HCT116 (cell line): ENCODE measurements around the gene PDLIM4. TPM values are rescaled to one million over a fixed set of nuclear protein-coding genes. Genes with fewer than 3 reads are reported as not detected.

Source experiments
- ATAC-seq: fragments of 200-7000 bp; cut with Tn5 transposase; 2 replicates; pipeline ENCODE4 v1.9.1; 2020; ENCODE audit warnings: mild to moderate bottlenecking, moderate library complexity
- BruUV-seq: library from RNA; stranded (reverse); fragments of 400-500 nt; replicated peaks from 2 replicates; lab custom pipeline; 2021; lab: Mats Ljungman, UMichigan
- CTCF ChIA-PET: fragments of 300-600 bp; sonication (Branson Sonifier 250); formaldehyde crosslinking; loops from one replicate; lab custom pipeline; 2021; ENCODE audit warnings: antibody characterized with exemption; lab: Charles Lee
- POLR2A ChIA-PET: fragments of 300-600, 350-600 bp; sonication (Branson Sonifier 250); formaldehyde crosslinking; loops from one replicate; lab custom pipeline; 2021; ENCODE audit warnings: antibody characterized with exemption; lab: Charles Lee
- RAD21 ChIA-PET, 2 experiments: fragments of 300-600 bp; sonication (Branson Sonifier 250); formaldehyde crosslinking; loops; one replicate each; lab custom pipeline; 2023; ENCODE audit warnings: low total read pairs in 2 of 2; ENCODE audit not compliant: uncharacterized antibody in 2 of 2, unreplicated experiment in 2 of 2, low non-redundant PET in 1 of 2; lab: Charles Lee
- DNase-seq: peaks from one replicate; pipeline ENCODE4 v3.0.0-alpha.2; 2010; ENCODE audit warnings: low read depth, low spot score
- H2AFZ ChIP-seq: fragments of 200-600 bp; shearing (Covaris generic), sonication (generic); 2 replicates; pipeline ENCODE4 v1.6.1; 2017; ENCODE audit warnings: low read depth, mixed run types, mixed read lengths, antibody characterized with exemption, low read length; ENCODE audit not compliant: poor library complexity, severe bottlenecking
- H3K27ac ChIP-seq: 2 replicates; pipeline ENCODE4 v1.5.1; 2012; ENCODE audit warnings: low read depth, low read length
- H3K27me3 ChIP-seq: fragments of 200-600 bp; sonication (generic); 2 replicates; pipeline ENCODE4 v1.6.1; 2016; ENCODE audit warnings: mixed run types, low read length, mixed read lengths; ENCODE audit not compliant: insufficient read depth
- H3K36me3 ChIP-seq, 2 experiments: fragments of 200-500 bp in 1 of 2; fragments of 200-600 bp in 1 of 2; sonication (Bioruptor generic) in 1 of 2; sonication (generic) in 1 of 2; 2 replicates each; pipeline versions ENCODE4 v1.5.1 to v1.6.1; 2014 to 2016; ENCODE audit warnings: low read length in 2 of 2, inconsistent platforms in 1 of 2, mixed read lengths in 1 of 2, mixed run types in 1 of 2; ENCODE audit not compliant: insufficient read depth in 2 of 2, control insufficient read depth in 1 of 2
- H3K4me1 ChIP-seq, 2 experiments: fragments of 200-600 bp in 1 of 2; sonication (generic) in 1 of 2; 2 replicates each; pipeline versions ENCODE4 v1.5.1 to v1.6.1; 2012 to 2017; ENCODE audit warnings: low read length in 2 of 2, inconsistent platforms in 1 of 2, mild to moderate bottlenecking in 1 of 2, mixed read lengths in 1 of 2, mixed run types in 1 of 2, moderate library complexity in 1 of 2; ENCODE audit not compliant: insufficient read depth in 2 of 2, control insufficient read depth in 1 of 2
- H3K4me2 ChIP-seq: fragments of 200-600 bp; sonication (generic); 2 replicates; pipeline ENCODE4 v1.6.1; 2017; ENCODE audit warnings: mixed run types, low read length, mixed read lengths
- H3K4me3 ChIP-seq, 2 experiments: fragments of 200-600 bp in 1 of 2; sonication (generic) in 1 of 2; replicated peaks in 1 of 2; 2 replicates each; pipeline ENCODE4 v1.5.1; 2011 to 2016; ENCODE audit warnings: low read length in 2 of 2, control low read depth in 1 of 2, low read depth in 1 of 2, mild to moderate bottlenecking in 1 of 2, mixed read lengths in 1 of 2, mixed run types in 1 of 2
- H3K79me2 ChIP-seq: fragments of 200-600 bp; sonication (generic); 2 replicates; pipeline ENCODE4 v1.6.1; 2017; ENCODE audit warnings: mild to moderate bottlenecking, mixed run types, low read length, moderate library complexity, mixed read lengths; ENCODE audit not compliant: insufficient read depth
- H3K9ac ChIP-seq: fragments of 200-600 bp; sonication (generic); 2 replicates; pipeline ENCODE4 v1.6.1; 2016; ENCODE audit warnings: low read length, mixed read lengths
- H3K9me2 ChIP-seq: fragments of 200-600 bp; sonication (generic), shearing (Covaris generic); 2 replicates; pipeline ENCODE4 v1.6.1; 2017; ENCODE audit warnings: mixed run types, mild to moderate bottlenecking, moderate library complexity; ENCODE audit not compliant: insufficient read depth
- H3K9me3 ChIP-seq, 2 experiments: fragments of 200-500 bp in 1 of 2; fragments of 200-600 bp in 1 of 2; sonication (Bioruptor generic) in 1 of 2; sonication (generic) in 1 of 2; 2 replicates each; pipeline ENCODE4 v1.6.1; 2014 to 2017; ENCODE audit warnings: low read length in 2 of 2, mixed read lengths in 2 of 2, inconsistent platforms in 1 of 2, low read depth in 1 of 2, mild to moderate bottlenecking in 1 of 2, mixed run types in 1 of 2, moderate library complexity in 1 of 2; ENCODE audit not compliant: control insufficient read depth in 1 of 2, insufficient read depth in 1 of 2
- H4K20me1 ChIP-seq: fragments of 200-600 bp; sonication (generic), shearing (Covaris generic); 2 replicates; pipeline ENCODE4 v1.6.1; 2017; ENCODE audit warnings: mixed run types, mild to moderate bottlenecking, moderate library complexity; ENCODE audit not compliant: insufficient read depth
- CBX3 ChIP-seq: IDR thresholded peaks from 2 replicates; pipeline ENCODE4 v1.6.1; 2012; ENCODE audit warnings: low read depth
- CEBPB ChIP-seq: IDR thresholded peaks from 2 replicates; pipeline ENCODE4 v1.6.1; 2012; ENCODE audit warnings: low read depth
- EGR1 ChIP-seq: IDR thresholded peaks from 2 replicates; pipeline ENCODE4 v1.6.1; 2012; ENCODE audit warnings: low read depth
- ELF1 ChIP-seq: IDR thresholded peaks from 2 replicates; pipeline ENCODE4 v1.6.1; 2012; ENCODE audit warnings: low read depth, borderline replicate concordance
- EZH2phosphoT487 ChIP-seq: fragments of 200-600 bp; IDR thresholded peaks from 2 replicates; pipeline ENCODE4 v1.6.1; 2018; ENCODE audit warnings: antibody characterized with exemption, borderline replicate concordance
- FOSL1 ChIP-seq: IDR thresholded peaks from 2 replicates; pipeline ENCODE4 v1.6.1; 2012; ENCODE audit warnings: low read depth
- JUND ChIP-seq: IDR thresholded peaks from 2 replicates; pipeline ENCODE4 v1.6.1; 2012
- POLR2A ChIP-seq: IDR thresholded peaks from 2 replicates; pipeline ENCODE4 v1.7.0; 2011; ENCODE audit warnings: borderline replicate concordance; ENCODE audit not compliant: insufficient read depth, insufficient read length; ENCODE audit errors: extremely low read depth
- POLR2AphosphoS5 ChIP-seq: IDR thresholded peaks from 2 replicates; pipeline ENCODE4 v1.6.1; 2011; ENCODE audit warnings: mild to moderate bottlenecking, low read depth, low read length, moderate library complexity
- SP1 ChIP-seq: IDR thresholded peaks from 2 replicates; pipeline ENCODE4 v1.6.1; 2012; ENCODE audit warnings: low read depth
- SRF ChIP-seq: IDR thresholded peaks from 2 replicates; pipeline ENCODE4 v1.6.1; 2012; ENCODE audit warnings: low read depth
- TCF7L2 ChIP-seq: IDR thresholded peaks from 2 replicates; pipeline ENCODE4 v1.7.0; 2011; ENCODE audit warnings: borderline replicate concordance, inconsistent platforms; ENCODE audit not compliant: insufficient read depth, insufficient read length; ENCODE audit errors: extremely low read depth
- ZFX ChIP-seq: fragments of 450-650 bp; IDR thresholded peaks from 2 replicates; pipeline ENCODE4 v1.6.1; 2017
- ZNF274 ChIP-seq: fragments of 200-500 bp; sonication (Bioruptor generic); IDR thresholded peaks from 2 replicates; pipeline ENCODE4 v1.6.1; 2014; ENCODE audit warnings: mild to moderate bottlenecking, low read depth, low read length, inconsistent platforms
- intact Hi-C: fragments of 100-400 bp; cut with micrococcal nuclease; formaldehyde crosslinking; loops from 2 replicates; pipeline ENCODE4 v1.10.0; 2022
- total RNA-seq: library from RNA; stranded (reverse); gene quantifications from one replicate; pipeline ENCODE4 v1.2.1, GENCODE V29; 2021; ENCODE audit not compliant: unreplicated experiment
- TF ChIP-seq, protein P1 (sequence below), 3 experiments: fragments of 200-600 bp in 1 of 3; sonication (generic) in 1 of 3; IDR thresholded peaks in 2 of 3; conservative IDR thresholded peaks in 1 of 3; 2 replicates each; pipeline ENCODE4 v1.5.1; 2012 to 2017; ENCODE audit warnings: low read depth in 2 of 3, low read length in 2 of 3, antibody characterized with exemption in 1 of 3, borderline replicate concordance in 1 of 3, control low read depth in 1 of 3, mild to moderate bottlenecking in 1 of 3, mixed read lengths in 1 of 3, mixed run types in 1 of 3, moderate library complexity in 1 of 3; ENCODE audit not compliant: insufficient read depth in 1 of 3
- TF ChIP-seq, protein P2 (sequence below): IDR thresholded peaks from 2 replicates; pipeline ENCODE4 v1.6.1; 2012
- TF ChIP-seq, protein P3 (sequence below): IDR thresholded peaks from 2 replicates; pipeline ENCODE4 v1.6.1; 2012
- TF ChIP-seq, protein P4 (sequence below): IDR thresholded peaks from 2 replicates; pipeline ENCODE4 v1.6.1; 2011; ENCODE audit warnings: mild to moderate bottlenecking, low read length, moderate library complexity; ENCODE audit not compliant: insufficient replicate concordance; ENCODE audit errors: extremely low read depth

The PDLIM4 gene
- total RNA-seq, 1 experiment from 2014 or later, result not detected

DNA sequence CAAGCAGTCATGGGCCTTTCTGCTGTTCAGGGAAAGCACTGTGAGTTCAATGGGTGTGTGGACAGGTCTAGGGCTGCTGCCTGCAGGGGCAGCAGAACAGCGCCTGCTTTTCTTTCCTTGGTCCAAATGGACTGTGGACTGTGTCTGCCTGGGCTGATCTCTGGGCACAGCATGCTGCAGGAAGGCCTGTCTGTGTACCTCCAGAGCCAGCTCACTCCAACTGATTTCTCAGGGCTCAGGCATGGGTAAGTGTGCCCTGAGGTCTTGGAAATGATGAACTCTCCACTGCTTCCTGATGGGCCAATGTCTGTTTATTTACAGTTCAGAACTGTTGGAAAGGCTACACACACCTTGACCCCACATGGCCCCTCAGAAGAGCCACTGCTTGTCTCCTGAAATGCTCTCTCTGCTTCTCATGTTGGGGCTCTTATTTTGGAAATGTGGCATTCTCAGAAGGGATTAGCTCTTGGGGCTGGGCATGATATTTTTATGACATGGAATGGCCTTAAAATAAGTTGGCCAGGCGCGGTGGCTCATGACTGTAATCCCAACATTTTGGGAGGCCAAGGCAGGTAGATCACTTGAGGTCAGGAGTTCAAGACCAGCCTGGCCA lies 63.7 kb downstream of the PDLIM4 start:
- Histone ChIP-seq H3K9ac (no peak overlapping the region), H3K4me2 (no peak overlapping the region), H3K4me3 (no peak overlapping the region), H2AFZ (no peak overlapping the region), H3K27ac (no peak overlapping the region), H3K36me3 (no peaks in the 10 kb centered on the region), H3K4me1 (peaks cover 0 to 10% of the 10 kb centered on the region in 2 experiments; a peak in 2 of 4 replicates), H4K20me1 (no peaks in the 10 kb centered on the region), H3K27me3 (no peaks in the 10 kb centered on the region), H3K9me2 (no peaks in the 10 kb centered on the region), H3K79me2 (no peaks in the 10 kb centered on the region), H3K9me3 (no peaks in the 10 kb centered on the region)
- RAD21 ChIA-PET, result no interaction called here
- POLR2A ChIA-PET, result no interaction called here
- ATAC-seq (no peak), DNase-seq (no peak)
- intact Hi-C loops, result no loop called here
- TF ChIP-seq CBX3, result no peak
- TF ChIP-seq SRF, result no peak
- BruUV-seq, result no TSS peak
- CTCF ChIA-PET, result no interaction called here

DNA sequence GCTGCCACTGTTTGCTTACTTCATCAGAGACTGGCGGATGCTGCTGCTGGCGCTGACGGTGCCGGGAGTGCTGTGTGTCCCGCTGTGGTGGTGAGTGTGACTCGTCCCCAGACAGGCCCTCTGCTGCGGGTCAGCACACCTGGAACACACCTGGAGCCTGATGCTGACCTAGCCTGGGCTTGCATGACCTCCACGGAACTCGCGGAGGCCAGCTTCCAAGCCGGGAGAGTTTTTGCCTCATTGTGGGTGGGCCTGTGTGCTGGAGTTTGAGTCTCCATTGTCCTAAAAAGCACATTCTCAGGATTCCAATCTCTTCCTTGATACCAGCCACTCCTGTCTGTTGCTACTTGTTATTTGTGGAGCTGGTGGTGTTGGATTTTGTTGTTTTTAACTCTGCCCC lies 64.8 kb downstream of the PDLIM4 start:
- ATAC-seq (no peak), DNase-seq (no peak)
- ChIA-PET RAD21 (no interaction called here), CTCF (no interaction called here), POLR2A (no interaction called here)
- Histone ChIP-seq H3K4me1 (peaks cover 0 to 10% of the 10 kb centered on the region in 2 experiments; a peak in 2 of 4 replicates), H4K20me1 (no peaks in the 10 kb centered on the region), H3K9ac (no peak overlapping the region), H3K9me2 (no peaks in the 10 kb centered on the region), H3K79me2 (no peaks in the 10 kb centered on the region), H3K9me3 (no peaks in the 10 kb centered on the region), H3K4me2 (no peak overlapping the region), H3K27me3 (no peaks in the 10 kb centered on the region), H2AFZ (no peak overlapping the region), H3K4me3 (no peak overlapping the region), H3K36me3 (no peaks in the 10 kb centered on the region), H3K27ac (no peak overlapping the region)
- BruUV-seq, result no TSS peak
- intact Hi-C loops, result no loop called here
- TF ChIP-seq FOSL1, result no peak
- TF ChIP-seq SRF, result no peak
- no peak for TF ChIP-seq JUND
- no peak for TF ChIP-seq CEBPB
- no peak for TF ChIP-seq ZFX
- TF ChIP-seq, protein P1, sequence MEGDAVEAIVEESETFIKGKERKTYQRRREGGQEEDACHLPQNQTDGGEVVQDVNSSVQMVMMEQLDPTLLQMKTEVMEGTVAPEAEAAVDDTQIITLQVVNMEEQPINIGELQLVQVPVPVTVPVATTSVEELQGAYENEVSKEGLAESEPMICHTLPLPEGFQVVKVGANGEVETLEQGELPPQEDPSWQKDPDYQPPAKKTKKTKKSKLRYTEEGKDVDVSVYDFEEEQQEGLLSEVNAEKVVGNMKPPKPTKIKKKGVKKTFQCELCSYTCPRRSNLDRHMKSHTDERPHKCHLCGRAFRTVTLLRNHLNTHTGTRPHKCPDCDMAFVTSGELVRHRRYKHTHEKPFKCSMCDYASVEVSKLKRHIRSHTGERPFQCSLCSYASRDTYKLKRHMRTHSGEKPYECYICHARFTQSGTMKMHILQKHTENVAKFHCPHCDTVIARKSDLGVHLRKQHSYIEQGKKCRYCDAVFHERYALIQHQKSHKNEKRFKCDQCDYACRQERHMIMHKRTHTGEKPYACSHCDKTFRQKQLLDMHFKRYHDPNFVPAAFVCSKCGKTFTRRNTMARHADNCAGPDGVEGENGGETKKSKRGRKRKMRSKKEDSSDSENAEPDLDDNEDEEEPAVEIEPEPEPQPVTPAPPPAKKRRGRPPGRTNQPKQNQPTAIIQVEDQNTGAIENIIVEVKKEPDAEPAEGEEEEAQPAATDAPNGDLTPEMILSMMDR (IDR thresholded peaks at IDR 0.05 in 2 of 3, conservative IDR thresholded peaks at IDR 0.05 in 1 of 3; ENCODE audit: borderline replicate concordance in 1 of 3, insufficient read depth in 1 of 3, low read depth in 2 of 3, low read length in 2 of 3), result no peak
- no peak for TF ChIP-seq ZNF274
- TF ChIP-seq POLR2A, result no peak
- TF ChIP-seq EGR1, result no peak
- TF ChIP-seq POLR2AphosphoS5, result no peak
- TF ChIP-seq, protein P2, sequence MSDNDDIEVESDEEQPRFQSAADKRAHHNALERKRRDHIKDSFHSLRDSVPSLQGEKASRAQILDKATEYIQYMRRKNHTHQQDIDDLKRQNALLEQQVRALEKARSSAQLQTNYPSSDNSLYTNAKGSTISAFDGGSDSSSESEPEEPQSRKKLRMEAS, result no peak
- TF ChIP-seq TCF7L2, result no peak
- no peak for TF ChIP-seq ELF1
- TF ChIP-seq, protein P3, sequence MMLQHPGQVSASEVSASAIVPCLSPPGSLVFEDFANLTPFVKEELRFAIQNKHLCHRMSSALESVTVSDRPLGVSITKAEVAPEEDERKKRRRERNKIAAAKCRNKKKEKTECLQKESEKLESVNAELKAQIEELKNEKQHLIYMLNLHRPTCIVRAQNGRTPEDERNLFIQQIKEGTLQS, result no peak
- TF ChIP-seq EZH2phosphoT487, result no peak
- TF ChIP-seq, protein P4, sequence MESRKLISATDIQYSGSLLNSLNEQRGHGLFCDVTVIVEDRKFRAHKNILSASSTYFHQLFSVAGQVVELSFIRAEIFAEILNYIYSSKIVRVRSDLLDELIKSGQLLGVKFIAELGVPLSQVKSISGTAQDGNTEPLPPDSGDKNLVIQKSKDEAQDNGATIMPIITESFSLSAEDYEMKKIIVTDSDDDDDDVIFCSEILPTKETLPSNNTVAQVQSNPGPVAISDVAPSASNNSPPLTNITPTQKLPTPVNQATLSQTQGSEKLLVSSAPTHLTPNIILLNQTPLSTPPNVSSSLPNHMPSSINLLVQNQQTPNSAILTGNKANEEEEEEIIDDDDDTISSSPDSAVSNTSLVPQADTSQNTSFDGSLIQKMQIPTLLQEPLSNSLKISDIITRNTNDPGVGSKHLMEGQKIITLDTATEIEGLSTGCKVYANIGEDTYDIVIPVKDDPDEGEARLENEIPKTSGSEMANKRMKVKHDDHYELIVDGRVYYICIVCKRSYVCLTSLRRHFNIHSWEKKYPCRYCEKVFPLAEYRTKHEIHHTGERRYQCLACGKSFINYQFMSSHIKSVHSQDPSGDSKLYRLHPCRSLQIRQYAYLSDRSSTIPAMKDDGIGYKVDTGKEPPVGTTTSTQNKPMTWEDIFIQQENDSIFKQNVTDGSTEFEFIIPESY, result no peak
- TF ChIP-seq SP1, result no peak
